ENCODE results near the gene APPBP2.

- TF ChIP-seq FOS (IDR thresholded peaks at IDR 0.05; ENCODE audit: borderline replicate concordance, insufficient read depth, low read length) (no peak), POLR2A (IDR thresholded peaks at IDR 0.05; ENCODE audit: low read depth, low read length) (no peak), CTCF (IDR thresholded peaks at IDR 0.05; ENCODE audit: extremely low read depth in 1 of 2, insufficient read depth in 1 of 2, low read depth in 1 of 2, low read length in 2 of 2) (no peak), POLR2AphosphoS5 (IDR thresholded peaks at IDR 0.05; ENCODE audit: insufficient read depth, low read depth, low read length) (no peak), JUN (IDR thresholded peaks at IDR 0.05; ENCODE audit: borderline replicate concordance, insufficient read depth, insufficient read length, low read depth) (no peak), EZH2 (IDR thresholded peaks at IDR 0.05; ENCODE audit: borderline replicate concordance, low read depth, low read length, severe bottlenecking) (no peak)
Observed at GRCh38 chr17:60565233-60565632, 39.2 kb upstream of the APPBP2 start.
